ENCODE measurements around the gene MPHOSPH10.
"Not testable (repeated sequence)": the region's sequence is repeated elsewhere in the genome, so short reads cannot be mapped to it uniquely, and the experiment has no call there.

The MPHOSPH10 gene

GRCh38 chr2:71122387-71123298 lies 7.8 kb upstream of the MPHOSPH10 start:
- DNase-seq, result no peak

- DNase-seq, result no peak
These were observed 4.7 kb upstream of the MPHOSPH10 start for GRCh38 chr2:71125506-71126294.

GRCh38 chr2:71126957-71127356 lies 3.5 kb upstream of the MPHOSPH10 start:
- DNase-seq, result no peak

GRCh38 chr2:71129114-71129901 lies 1.1 kb upstream of the MPHOSPH10 start:
- peak in 1 of 2 experiments; percentile 6 for DNase-seq

- DNase-seq, result peak in 1 of 2 experiments; percentile 71
These were observed 607 bp upstream of the MPHOSPH10 start for GRCh38 chr2:71129902-71130151.

GRCh38 chr2:71130905-71131244 lies 441 bp downstream of the MPHOSPH10 start:
- no peak for DNase-seq

- DNase-seq, result not testable (repeated sequence)
These were observed 1.1 kb downstream of the MPHOSPH10 start for GRCh38 chr2:71131387-71132166.

- DNase-seq, result no peak
These were observed 3.2 kb downstream of the MPHOSPH10 start for GRCh38 chr2:71133603-71134002.

GRCh38 chr2:71136174-71136573 lies 5.7 kb downstream of the MPHOSPH10 start:
- DNase-seq, result no peak

- no peak for DNase-seq
These were observed 13.3 kb downstream of the MPHOSPH10 start for GRCh38 chr2:71143782-71144181.

GRCh38 chr2:71148506-71149063 lies 18.2 kb downstream of the MPHOSPH10 start:
- no peak for DNase-seq

- DNase-seq, result no peak
These were observed 19.8 kb downstream of the MPHOSPH10 start for GRCh38 chr2:71150082-71150816.

GRCh38 chr2:71151620-71152019 lies 21.2 kb downstream of the MPHOSPH10 start:
- DNase-seq, result no peak

- peak; percentile 52 to 78 for DNase-seq
These were observed 23.3 kb downstream of the MPHOSPH10 start for GRCh38 chr2:71153585-71154224.

- peak in 1 of 2 experiments; percentile 36 for DNase-seq
These were observed 23.8 kb downstream of the MPHOSPH10 start for GRCh38 chr2:71154279-71154678.

- no peak for DNase-seq
These were observed 24.4 kb downstream of the MPHOSPH10 start for GRCh38 chr2:71154798-71155197.

GRCh38 chr2:71155846-71156245 lies 25.4 kb downstream of the MPHOSPH10 start:
- no peak for DNase-seq

GRCh38 chr2:71156573-71156972 lies 26.1 kb downstream of the MPHOSPH10 start:
- DNase-seq, result peak; percentile 73 to 90

- peak; percentile 71 to 83 for DNase-seq
These were observed 26.8 kb downstream of the MPHOSPH10 start for GRCh38 chr2:71157124-71157793.

- DNase-seq, result no peak
These were observed 36.4 kb downstream of the MPHOSPH10 start for GRCh38 chr2:71166812-71167211.

Measured in NCI-H524 (cell line).